Caco-2 (cell line): ENCODE results near the gene ADAMTSL1. TPM values are rescaled to one million over a fixed set of nuclear protein-coding genes. Genes with fewer than 3 reads are reported as not detected.

Experiments
- BruUV-seq: library from RNA; stranded (reverse); fragments of 400-500 nt; replicated peaks from 2 replicates; lab custom pipeline; 2021; lab: Mats Ljungman, UMichigan
- CTCF ChIA-PET: fragments of 300-600 bp; sonication (Branson Sonifier 250); formaldehyde crosslinking; loops from one replicate; lab custom pipeline; 2022; ENCODE audit warnings: antibody characterized with exemption; lab: Charles Lee
- POLR2A ChIA-PET: fragments of 300-600 bp; sonication (Branson Sonifier 250); formaldehyde crosslinking; loops from one replicate; lab custom pipeline; 2022; ENCODE audit warnings: antibody characterized with exemption; lab: Charles Lee
- DNase-seq, 2 experiments: peaks; one replicate each; pipeline versions ENCODE4 v3.0.0 to v3.0.0-alpha.2; 2020 to 2022
- H3K27me3 ChIP-seq: replicated peaks from 2 replicates; pipeline ENCODE4 v1.6.0; 2011; ENCODE audit warnings: low read length; ENCODE audit not compliant: control insufficient read depth, insufficient read depth
- H3K36me3 ChIP-seq: 2 replicates; pipeline ENCODE4 v1.5.1; 2011; ENCODE audit warnings: low read length; ENCODE audit not compliant: control insufficient read depth, insufficient read depth
- H3K4me1 ChIP-seq: fragments of 250-450 bp; sonication (Bioruptor Pico); 2 replicates; pipeline ENCODE4 v1.5.1; 2020; ENCODE audit warnings: mild to moderate bottlenecking
- H3K4me3 ChIP-seq: 2 replicates; pipeline ENCODE4 v1.5.1; 2011; ENCODE audit warnings: low read depth, mild to moderate bottlenecking, control low read depth, low read length
- H3K9me3 ChIP-seq: fragments of 250-450 bp; sonication (Bioruptor Pico); 2 replicates; pipeline ENCODE4 v1.5.1; 2020; ENCODE audit warnings: mild to moderate bottlenecking, moderate library complexity
- H3K27ac Mint-ChIP-seq: one replicate; pipeline ENCODE4 v1.8.0; 2022; ENCODE audit warnings: mixed read lengths; ENCODE audit not compliant: unreplicated experiment
- H3K27me3 Mint-ChIP-seq: one replicate; pipeline ENCODE4 v1.8.0; 2022; ENCODE audit warnings: mixed read lengths; ENCODE audit not compliant: insufficient read depth, unreplicated experiment
- H3K36me3 Mint-ChIP-seq: one replicate; pipeline ENCODE4 v1.8.0; 2022; ENCODE audit warnings: mild to moderate bottlenecking, mixed read lengths; ENCODE audit not compliant: insufficient read depth, unreplicated experiment
- H3K4me1 Mint-ChIP-seq: one replicate; pipeline ENCODE4 v1.8.0; 2022; ENCODE audit warnings: low read depth, mixed read lengths; ENCODE audit not compliant: unreplicated experiment
- H3K4me3 Mint-ChIP-seq: one replicate; pipeline ENCODE4 v1.8.0; 2022; ENCODE audit warnings: mild to moderate bottlenecking, moderate library complexity, mixed read lengths; ENCODE audit not compliant: unreplicated experiment
- H3K9me3 Mint-ChIP-seq: one replicate; pipeline ENCODE4 v1.8.0; 2022; ENCODE audit warnings: mixed read lengths; ENCODE audit not compliant: unreplicated experiment
- CTCF ChIP-seq, 2 experiments: fragments of 200-600 bp in 1 of 2; IDR thresholded peaks; 1 replicate in 1 of 2; 2 replicates in 1 of 2; pipeline versions ENCODE4 v1.5.1 to v1.8.0; 2011 to 2022; ENCODE audit warnings: antibody characterized with exemption in 1 of 2, control low read depth in 1 of 2, inconsistent platforms in 1 of 2, low read depth in 1 of 2, low read length in 1 of 2, mild to moderate bottlenecking in 1 of 2, moderate library complexity in 1 of 2; ENCODE audit not compliant: insufficient read depth in 1 of 2, severe bottlenecking in 1 of 2, unreplicated experiment in 1 of 2
- intact Hi-C: fragments of 100-400 bp; cut with micrococcal nuclease; formaldehyde crosslinking; loops from one replicate; pipeline ENCODE4 v1.10.0; 2022; ENCODE audit not compliant: unreplicated experiment
- total RNA-seq: library from RNA; stranded (reverse); gene quantifications from 2 replicates; pipeline ENCODE4 v1.2.3, GENCODE V29; 2022

The ADAMTSL1 gene
- total RNA-seq, 1 experiment from 2014 or later, result not detected

DNA sequence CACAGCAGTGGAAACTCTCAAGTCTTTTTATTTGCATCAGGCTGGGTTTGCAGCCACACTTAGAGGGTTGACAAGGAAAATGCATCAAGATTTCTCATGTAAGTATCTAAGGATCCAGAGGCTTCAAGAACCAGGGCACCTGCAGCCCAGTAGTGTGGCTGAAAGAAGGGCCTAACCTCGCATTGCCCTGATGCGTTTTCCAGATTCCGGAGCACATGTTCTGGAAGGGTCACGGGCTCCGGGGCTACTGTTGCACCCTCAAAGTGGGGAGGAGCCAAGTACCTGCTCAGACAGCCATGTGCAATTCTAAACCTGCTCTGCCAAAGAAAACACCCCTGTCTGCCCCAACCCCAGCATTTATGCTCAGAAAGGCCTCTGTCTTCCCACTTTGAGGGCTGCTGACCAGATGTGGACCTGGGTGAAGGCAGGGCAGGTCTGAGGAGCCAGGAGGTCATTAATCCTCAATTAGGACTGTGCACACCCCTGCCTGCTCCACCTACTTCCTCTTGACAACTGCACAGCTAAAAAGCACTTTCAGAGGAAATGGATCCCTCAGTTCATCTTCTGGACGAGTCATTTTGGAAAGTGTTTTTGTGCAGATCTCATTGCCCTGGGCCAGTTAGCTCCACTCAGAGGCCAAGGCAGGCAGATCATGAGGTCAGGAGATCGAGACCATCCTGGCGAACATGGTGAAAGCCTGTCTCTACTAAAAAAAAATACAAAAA is 448.4 kb downstream of the ADAMTSL1 start:
- DNase-seq, result no peak
- no peaks in the 10 kb centered on the region for H3K4me1 Mint-ChIP-seq
- CTCF ChIA-PET, result interaction anchor here (0.6 kb wide), 1 partner anchor 31 kb away, joined by 3 read pairs; no protein-coding TSS in a partner anchor
- no peaks in the 10 kb centered on the region for H3K9me3 Mint-ChIP-seq
- TF ChIP-seq CTCF (IDR thresholded peaks at IDR 0.05; ENCODE audit: insufficient read depth in 1 of 2, low read depth in 1 of 2, low read length in 1 of 2, severe bottlenecking in 1 of 2, unreplicated experiment in 1 of 2), result no peak
- H3K36me3 Mint-ChIP-seq, result no peaks in the 10 kb centered on the region
- no TSS peak for BruUV-seq
- Histone ChIP-seq H3K36me3 (no peaks in the 10 kb centered on the region), H3K27me3 (no peaks in the 10 kb centered on the region), H3K9me3 (no peaks in the 10 kb centered on the region), H3K4me3 (no peak overlapping the region), H3K4me1 (no peaks in the 10 kb centered on the region)
- POLR2A ChIA-PET, result no interaction called here
- H3K27ac Mint-ChIP-seq, result no peak overlapping the region
- no peak overlapping the region for H3K4me3 Mint-ChIP-seq
- peaks cover 16% of the 10 kb centered on the region for H3K27me3 Mint-ChIP-seq
- intact Hi-C loops, result no loop called here

- intact Hi-C loops, result no loop called here
These were observed 449.2 kb downstream of the ADAMTSL1 start for GRCh38 chr9:18923167-18923566.

More at GRCh38 chr9:18923167-18923566, 449.2 kb downstream of the ADAMTSL1 start:
- H3K9me3 Mint-ChIP-seq, result no peaks in the 10 kb centered on the region
- Histone ChIP-seq H3K27me3 (no peaks in the 10 kb centered on the region), H3K36me3 (no peaks in the 10 kb centered on the region), H3K4me3 (no peak overlapping the region), H3K9me3 (no peaks in the 10 kb centered on the region), H3K4me1 (no peaks in the 10 kb centered on the region)
- CTCF ChIA-PET, result no interaction called here
- H3K4me3 Mint-ChIP-seq, result no peak overlapping the region
- no peak for TF ChIP-seq CTCF (IDR thresholded peaks at IDR 0.05; ENCODE audit: insufficient read depth in 1 of 2, low read depth in 1 of 2, low read length in 1 of 2, severe bottlenecking in 1 of 2, unreplicated experiment in 1 of 2)
- no peak for DNase-seq
- no peaks in the 10 kb centered on the region for H3K36me3 Mint-ChIP-seq
- POLR2A ChIA-PET, result no interaction called here
- BruUV-seq, result no TSS peak
- no peak overlapping the region for H3K27ac Mint-ChIP-seq
- H3K27me3 Mint-ChIP-seq, result peaks cover 11% of the 10 kb centered on the region
- no peaks in the 10 kb centered on the region for H3K4me1 Mint-ChIP-seq
